Measurements from ENCODE around the gene MS4A12.
"Not testable (repeated sequence)": the region's sequence is repeated elsewhere in the genome, so short reads cannot be mapped to it uniquely, and the experiment has no call there.

- TF ChIP-seq CTCF (conservative IDR thresholded peaks at IDR 0.05; ENCODE audit: low read length); EZH2phosphoT487 (IDR thresholded peaks at IDR 0.05; ENCODE audit: borderline replicate concordance, low read depth, low read length): not testable (repeated sequence)
These were observed 17.0 kb downstream of the MS4A12 start for GRCh38 chr11:60509609-60510008.
